Spleen (tissue), 11 donors: Measurements from ENCODE around the gene RUSF1. TPM values are rescaled to one million over a fixed set of nuclear protein-coding genes. Genes with fewer than 3 reads are reported as not detected.
A peak's percentile ranks its signal among the peaks of the same experiment; 100 is the strongest.

Source experiments
- DNase-seq: peaks from one replicate; pipeline ENCODE4 v3.0.0-alpha.2; 2020
- H3K27ac ChIP-seq, 8 donors: fragments of 200-600 bp; sonication (generic) in 7 of 8; 1 replicate in 4 of 8; 2 replicates in 4 of 8; pipeline versions ENCODE4 v1.5.0 to v1.8.0; 2016 to 2021; ENCODE audit warnings: inconsistent platforms in 4 of 8, mild to moderate bottlenecking in 4 of 8, moderate library complexity in 1 of 8
- H3K27me3 ChIP-seq, 7 donors: fragments of 200-600 bp; sonication (generic) in 6 of 7; replicated peaks in 1 of 7; 1 replicate in 4 of 7; 2 replicates in 3 of 7; pipeline versions ENCODE4 v1.5.0 to v1.8.0; 2016 to 2021; ENCODE audit warnings: inconsistent platforms in 3 of 7, mild to moderate bottlenecking in 1 of 7
- H3K36me3 ChIP-seq, 6 donors: fragments of 200-600 bp; sonication (generic) in 5 of 6; 1 replicate in 4 of 6; 2 replicates in 2 of 6; pipeline versions ENCODE4 v1.5.0 to v1.8.0; 2016 to 2021; ENCODE audit warnings: inconsistent platforms in 2 of 6
- H3K4me1 ChIP-seq, 6 donors: fragments of 200-600 bp; sonication (generic) in 5 of 6; 1 replicate in 3 of 6; 2 replicates in 3 of 6; pipeline versions ENCODE4 v1.5.0 to v1.8.0; 2016 to 2021; ENCODE audit warnings: inconsistent platforms in 3 of 6
- H3K4me3 ChIP-seq, 8 donors: fragments of 200-600 bp; sonication (generic) in 7 of 8; 1 replicate in 4 of 8; 2 replicates in 4 of 8; pipeline versions ENCODE4 v1.5.0 to v1.8.0; 2016 to 2021; ENCODE audit warnings: inconsistent platforms in 4 of 8, mild to moderate bottlenecking in 4 of 8, moderate library complexity in 2 of 8
- H3K9me3 ChIP-seq, 8 donors: fragments of 200-600 bp; sonication (generic) in 7 of 8; 1 replicate in 4 of 8; 2 replicates in 4 of 8; pipeline versions ENCODE4 v1.5.0 to v1.8.0; 2016 to 2021; ENCODE audit warnings: inconsistent platforms in 4 of 8
- CTCF ChIP-seq, 11 experiments: fragments of 200-600 bp in 7 of 11; fragments of 450-650 bp in 4 of 11; sonication (generic) in 4 of 11; IDR thresholded peaks in 8 of 11; conservative IDR thresholded peaks in 3 of 11; 1 replicate in 7 of 11; 2 replicates in 4 of 11; pipeline versions ENCODE4 v1.4.0 to v1.8.0; 2016 to 2021; ENCODE audit warnings: antibody characterized with exemption in 11 of 11, inconsistent platforms in 4 of 11, mild to moderate bottlenecking in 1 of 11
- POLR2A ChIP-seq, 3 donors: fragments of 450-650 bp; IDR thresholded peaks; one replicate each; pipeline ENCODE4 v1.5.1; 2017; ENCODE audit warnings: antibody characterized with exemption in 3 of 3, mild to moderate bottlenecking in 1 of 3
- POLR2AphosphoS5 ChIP-seq, 3 donors: sonication (generic); formaldehyde crosslinking; IDR thresholded peaks; one replicate each; pipeline ENCODE4 v1.5.1; 2017; ENCODE audit warnings: antibody characterized with exemption in 3 of 3
- WGBS, 5 donors: extraction: QIAGEN DNeasy Blood & Tissue Kit in 3 of 5; methylation state at CpG; one replicate each; pipeline versions ENCODE4 v1.1.5 to v1.1.7; 2013 to 2018; 5-methylcytosine and 5-hydroxymethylcytosine counted together
- intact Hi-C: fragments of 100-400 bp; cut with DNase I; formaldehyde crosslinking; loops from one replicate; pipeline ENCODE4 v1.15.0; 2023; ENCODE audit warnings: low total_unique reads
- polyA plus RNA-seq, 3 donors: library from polyadenylated mRNA; stranded (reverse); fragments of 200-250 nt; gene quantifications; one replicate each; pipeline ENCODE4 v1.2.1, GENCODE V29; 2013
- total RNA-seq, 7 donors: library from RNA; depleted of rRNA in 3 of 7; stranded (reverse); fragments of >200 nt in 3 of 7; fragmentation: NEBNext Ultra II Directional in 4 of 7; extraction: Animal tissue kit (Norgen Biotek cat#: 25700) in 4 of 7; gene quantifications; one replicate each; pipeline versions ENCODE4 v1.1.0 to v1.2.1, GENCODE V29; 2016 to 2021
- donor health status: healthy with polysubstance abuse.
- donor health status: DM: no; HTN: no; CAD: no; lungs with moderate emphysema.
- donor health status: DM: no; HTN: no; CAD: no.
- donor health status: Bipolar disorder and iron deficiency.
- donor health status: healthy.
- donor health status: DM: no; HTN: no; CAD: no.
- donor health status: DM: yes; HTN: yes; CAD: no.

The RUSF1 gene
- total and polyA plus RNA-seq, 10 donors, result 36.6 to 73.3 (median 51.2) TPM

- Histone ChIP-seq H3K27ac (peak overlapping the region in 6 of 8 donors; percentile 32 to 84 (median 63)), H3K36me3 (peaks cover 0 to 50% (median 0%) of the 10 kb centered on the region in 6 donors), H3K9me3 (no peaks in the 10 kb centered on the region), H3K27me3 (peaks cover 0 to 69% (median 4%) of the 10 kb centered on the region in 7 donors), H3K4me1 (peaks cover under 1 to 72% (median 38%) of the 10 kb centered on the region in 6 donors), H3K4me3 (peak overlapping the region; percentile 35 to 80 (median 46))
- intact Hi-C loops, result no loop called here
- DNase-seq, result peak; percentile 90
- peak; percentile 31 to 72 (median 51) for TF ChIP-seq POLR2AphosphoS5 (IDR thresholded peaks at IDR 0.05)
- TF ChIP-seq POLR2A (IDR thresholded peaks at IDR 0.05), result no peak
- TF ChIP-seq CTCF (IDR thresholded peaks at IDR 0.05 in 8 of 11, conservative IDR thresholded peaks at IDR 0.05 in 3 of 11), result peak in 1 of 11 experiments; percentile 11
- 30 to 57% (median 35%) methylated on average over 34 to 67 of the region's 67 CpGs for WGBS, 5 donors
Observed at GRCh38 chr16:31477220-31478216, 30.7 kb downstream of the RUSF1 start.

- H3K36me3 ChIP-seq, result peaks cover 0 to 50% (median 0%) of the 10 kb centered on the region in 6 donors
- intact Hi-C loops, result no loop called here
- peak overlapping the region; percentile 35 to 80 (median 46) for H3K4me3 ChIP-seq
- TF ChIP-seq CTCF (IDR thresholded peaks at IDR 0.05 in 8 of 11, conservative IDR thresholded peaks at IDR 0.05 in 3 of 11) (no peak), POLR2AphosphoS5 (IDR thresholded peaks at IDR 0.05) (peak; percentile 85 to 89 (median 86)), POLR2A (IDR thresholded peaks at IDR 0.05) (no peak)
- peak overlapping the region in 6 of 8 donors; percentile 32 to 84 (median 63) for H3K27ac ChIP-seq
- peak; percentile 96 for DNase-seq
- WGBS, 5 donors, result 11 to 45% (median 20%) methylated on average over 43 to 68 of the region's 68 CpGs
- peaks cover 6 to 81% (median 48%) of the 10 kb centered on the region in 6 donors for H3K4me1 ChIP-seq
- peaks cover 0 to 69% (median 14%) of the 10 kb centered on the region in 7 donors for H3K27me3 ChIP-seq
- H3K9me3 ChIP-seq, result no peaks in the 10 kb centered on the region
Observed at GRCh38 chr16:31476303-31477219, 31.6 kb downstream of the RUSF1 start.

GRCh38 chr16:31475946-31476302, 32.3 kb downstream of the RUSF1 start:
- DNase-seq, result peak; percentile 78
- Histone ChIP-seq H3K9me3 (no peaks in the 10 kb centered on the region), H3K36me3 (peaks cover 0 to 50% (median 0%) of the 10 kb centered on the region in 6 donors), H3K4me1 (peaks cover 11 to 81% (median 49%) of the 10 kb centered on the region in 6 donors), H3K4me3 (peak overlapping the region in 4 of 8 donors; percentile 52 to 80 (median 60)), H3K27me3 (peaks cover 0 to 72% (median 17%) of the 10 kb centered on the region in 7 donors), H3K27ac (peak overlapping the region in 2 of 8 donors; percentile 75 to 84)
- no peak for TF ChIP-seq CTCF (IDR thresholded peaks at IDR 0.05 in 8 of 11, conservative IDR thresholded peaks at IDR 0.05 in 3 of 11)
- no peak for TF ChIP-seq POLR2AphosphoS5 (IDR thresholded peaks at IDR 0.05)
- TF ChIP-seq POLR2A (IDR thresholded peaks at IDR 0.05), result no peak
- intact Hi-C loops, result no loop called here
- WGBS, 5 donors, result 75 to 94% (median 87%) methylated on average over 26 of the region's 26 CpGs
